Stimulated activated CD4-positive, alpha-beta T cell treated with anti-CD3 and anti-CD28 coated beads, Interleukin-15, amount 100 ng/mL, for 48 hours (primary cell): ENCODE measurements around the gene ELF1.
"Not testable (repeated sequence)": the region's sequence is repeated elsewhere in the genome, so short reads cannot be mapped to it uniquely, and the experiment has no call there.

Experiments used
- DNase-seq, 2 donors: peaks; one replicate each; pipeline ENCODE4 v3.0.0-alpha.2; 2020; ENCODE audit warnings: low read depth in 2 of 2

ELF1 gene

GRCh38 chr13:40982772-40983171, 36.3 kb downstream of the ELF1 start:
- peak; percentile 25 to 34 for DNase-seq

- DNase-seq = no peak
These were observed 37.2 kb downstream of the ELF1 start for GRCh38 chr13:40981949-40982348.

GRCh38 chr13:40981361-40981760, 37.8 kb downstream of the ELF1 start:
- DNase-seq = no peak

- no peak for DNase-seq
These were observed 38.7 kb downstream of the ELF1 start for GRCh38 chr13:40980461-40980860.

GRCh38 chr13:40979232-40979631, 39.9 kb downstream of the ELF1 start:
- DNase-seq = no peak

- not testable (repeated sequence) for DNase-seq
These were observed 41.0 kb downstream of the ELF1 start for GRCh38 chr13:40978109-40978508.

GRCh38 chr13:40975441-40975840, 43.7 kb downstream of the ELF1 start:
- DNase-seq = no peak

- peak in 1 of 2 donors; percentile 10 for DNase-seq
These were observed 44.4 kb downstream of the ELF1 start for GRCh38 chr13:40974460-40975407.

- no peak for DNase-seq
These were observed 45.7 kb downstream of the ELF1 start for GRCh38 chr13:40973409-40973808.

GRCh38 chr13:40971321-40971720, 47.8 kb downstream of the ELF1 start:
- DNase-seq = no peak

- no peak for DNase-seq
These were observed 48.3 kb downstream of the ELF1 start for GRCh38 chr13:40970803-40971202.

GRCh38 chr13:40969169-40969901, 49.8 kb downstream of the ELF1 start:
- peak in 1 of 2 donors; percentile 6 for DNase-seq

- no peak for DNase-seq
These were observed 50.6 kb downstream of the ELF1 start for GRCh38 chr13:40968416-40969000.

GRCh38 chr13:40966298-40966697, 52.8 kb downstream of the ELF1 start:
- no peak for DNase-seq

- DNase-seq = no peak
These were observed 55.2 kb downstream of the ELF1 start for GRCh38 chr13:40963927-40964326.

GRCh38 chr13:40961826-40962225, 57.3 kb downstream of the ELF1 start:
- no peak for DNase-seq

GRCh38 chr13:40961214-40961613, 57.9 kb downstream of the ELF1 start:
- no peak for DNase-seq

- DNase-seq = no peak
These were observed 58.4 kb downstream of the ELF1 start for GRCh38 chr13:40960716-40961115.

GRCh38 chr13:40958655-40959054, 60.5 kb downstream of the ELF1 start:
- DNase-seq = no peak

- DNase-seq = no peak
These were observed 72.6 kb downstream of the ELF1 start for GRCh38 chr13:40946485-40946884.

- no peak for DNase-seq
These were observed 76.0 kb downstream of the ELF1 start for GRCh38 chr13:40943073-40943472.

- no peak for DNase-seq
These were observed 77.5 kb downstream of the ELF1 start for GRCh38 chr13:40941581-40941980.
